Kidney epithelial cell (primary cell): ENCODE data around the gene PLP2. TPM values are rescaled to one million over a fixed set of nuclear protein-coding genes. Genes with fewer than 3 reads are reported as not detected.
"Not testable (repeated sequence)": the region's sequence is repeated elsewhere in the genome, so short reads cannot be mapped to it uniquely, and the experiment has no call there.

Source experiments
- DNase-seq: peaks from one replicate; pipeline ENCODE4 v3.0.0-alpha.2; 2010; ENCODE audit warnings: low read depth
- H3K27me3 ChIP-seq: 2 replicates; pipeline ENCODE4 v1.6.0; 2011; ENCODE audit warnings: low read length; ENCODE audit not compliant: control insufficient read depth, insufficient read depth
- H3K36me3 ChIP-seq: 2 replicates; pipeline ENCODE4 v1.5.1; 2011; ENCODE audit warnings: low read length; ENCODE audit not compliant: control insufficient read depth, insufficient read depth
- H3K4me3 ChIP-seq: 2 replicates; pipeline ENCODE4 v1.5.1; 2011; ENCODE audit warnings: low read depth, mild to moderate bottlenecking, control low read depth, low read length
- total RNA-seq: library from RNA; depleted of rRNA; stranded (reverse); fragments of >200 nt; gene quantifications from 2 replicates; pipeline ENCODE4 v1.2.3, GENCODE V29; 2015
- TF ChIP-seq, protein P1 (sequence below): IDR thresholded peaks from 2 replicates; pipeline ENCODE4 v1.5.1; 2011; ENCODE audit warnings: mild to moderate bottlenecking, moderate library complexity, low read length, control low read depth, inconsistent platforms; ENCODE audit not compliant: insufficient read depth, poor library complexity, severe bottlenecking

Gene PLP2, protein sequence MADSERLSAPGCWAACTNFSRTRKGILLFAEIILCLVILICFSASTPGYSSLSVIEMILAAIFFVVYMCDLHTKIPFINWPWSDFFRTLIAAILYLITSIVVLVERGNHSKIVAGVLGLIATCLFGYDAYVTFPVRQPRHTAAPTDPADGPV
- total RNA-seq, result 82.6 and 118 TPM in 2 replicates

GRCh38 chrX:49171752-49172279 lies at the start of gene PLP2:
TSS of gene PLP2 (plus strand) at chrX:49171898. CDS start at chrX:49172001, 103 bp downstream.
- Histone ChIP-seq H3K27me3 (no peaks in the 10 kb centered on the region), H3K4me3 (peak within 1 kb of the TSS; percentile 73), H3K36me3 (no peaks in the 10 kb centered on the region)
- DNase-seq, result no peak
- TF ChIP-seq, protein P1, sequence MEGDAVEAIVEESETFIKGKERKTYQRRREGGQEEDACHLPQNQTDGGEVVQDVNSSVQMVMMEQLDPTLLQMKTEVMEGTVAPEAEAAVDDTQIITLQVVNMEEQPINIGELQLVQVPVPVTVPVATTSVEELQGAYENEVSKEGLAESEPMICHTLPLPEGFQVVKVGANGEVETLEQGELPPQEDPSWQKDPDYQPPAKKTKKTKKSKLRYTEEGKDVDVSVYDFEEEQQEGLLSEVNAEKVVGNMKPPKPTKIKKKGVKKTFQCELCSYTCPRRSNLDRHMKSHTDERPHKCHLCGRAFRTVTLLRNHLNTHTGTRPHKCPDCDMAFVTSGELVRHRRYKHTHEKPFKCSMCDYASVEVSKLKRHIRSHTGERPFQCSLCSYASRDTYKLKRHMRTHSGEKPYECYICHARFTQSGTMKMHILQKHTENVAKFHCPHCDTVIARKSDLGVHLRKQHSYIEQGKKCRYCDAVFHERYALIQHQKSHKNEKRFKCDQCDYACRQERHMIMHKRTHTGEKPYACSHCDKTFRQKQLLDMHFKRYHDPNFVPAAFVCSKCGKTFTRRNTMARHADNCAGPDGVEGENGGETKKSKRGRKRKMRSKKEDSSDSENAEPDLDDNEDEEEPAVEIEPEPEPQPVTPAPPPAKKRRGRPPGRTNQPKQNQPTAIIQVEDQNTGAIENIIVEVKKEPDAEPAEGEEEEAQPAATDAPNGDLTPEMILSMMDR, result no peak

GRCh38 chrX:49122499-49122898 lies 49.2 kb upstream of the PLP2 start:
- Histone ChIP-seq H3K4me3 (peak overlapping the region; percentile 64), H3K36me3 (no peaks in the 10 kb centered on the region), H3K27me3 (no peaks in the 10 kb centered on the region)
- no peak for DNase-seq
- TF ChIP-seq, protein P1, result no peak

GRCh38 chrX:49127742-49128258 lies 43.9 kb upstream of the PLP2 start:
- H3K27me3 ChIP-seq, H3K36me3 ChIP-seq, H3K4me3 ChIP-seq, DNase-seq: not testable (repeated sequence)

DNA sequence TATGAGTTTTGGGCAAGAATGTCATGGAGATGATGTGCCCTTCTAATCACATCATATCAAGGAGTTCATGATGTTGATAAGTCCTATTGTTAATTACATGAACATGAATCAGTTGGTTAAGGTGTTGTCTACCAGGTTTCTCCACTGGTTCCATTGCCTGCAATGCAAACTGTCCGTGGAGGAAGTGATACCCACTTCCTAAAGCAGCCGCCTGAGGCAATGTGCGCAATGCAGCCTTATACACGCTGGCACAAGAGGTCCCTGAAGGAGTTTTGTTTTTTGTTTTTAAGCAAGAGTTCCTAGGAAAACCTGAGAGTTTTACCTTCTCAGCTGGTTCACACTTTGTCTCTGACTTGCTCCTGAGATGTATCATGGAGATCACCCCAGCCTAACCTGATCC lies 42.3 kb upstream of the PLP2 start:
- Histone ChIP-seq H3K27me3 (no peaks in the 10 kb centered on the region), H3K4me3 (no peak overlapping the region), H3K36me3 (no peaks in the 10 kb centered on the region)
- DNase-seq, result no peak
- TF ChIP-seq, protein P1, result no peak

DNA sequence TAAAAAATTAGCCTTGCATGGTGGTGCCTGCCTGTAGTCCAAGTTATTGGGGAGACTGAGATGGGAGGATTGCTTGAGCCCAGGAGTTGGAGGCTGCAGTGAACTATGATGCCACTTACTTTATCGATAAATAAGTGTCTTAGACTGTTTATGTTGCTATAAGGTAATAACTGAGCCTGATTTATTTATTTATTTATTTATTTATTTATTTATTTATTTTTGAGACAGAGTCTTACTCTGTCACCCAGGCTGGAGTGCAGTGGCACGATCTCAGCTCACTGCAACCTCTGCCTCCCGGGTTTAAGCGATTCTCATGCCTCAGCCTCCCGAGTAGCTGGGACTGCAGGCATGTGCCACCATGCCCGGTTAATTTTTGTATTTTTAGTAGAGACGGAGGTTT lies 39.4 kb upstream of the PLP2 start:
- not testable (repeated sequence) for H3K4me3 ChIP-seq, H3K27me3 ChIP-seq, DNase-seq, H3K36me3 ChIP-seq

DNA sequence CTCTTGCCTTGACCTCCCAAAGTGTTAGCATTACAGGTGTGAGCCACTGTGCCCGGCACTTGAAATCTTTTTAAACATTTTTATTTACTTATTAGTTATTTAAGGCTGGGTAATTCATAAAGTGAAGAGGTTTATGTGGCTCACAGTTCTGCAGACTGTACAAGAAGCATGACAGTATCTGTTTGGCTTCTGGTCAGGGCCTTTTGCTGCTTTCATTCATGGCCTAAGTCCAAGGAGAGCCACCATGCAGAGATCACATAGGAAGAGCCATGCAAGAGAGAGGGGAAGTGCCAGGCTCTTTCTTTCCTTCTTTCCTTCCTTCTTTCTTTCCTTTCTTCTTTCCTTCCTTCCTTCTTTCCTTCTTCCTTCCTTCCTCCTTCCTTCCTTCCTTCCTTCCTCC lies 37.9 kb upstream of the PLP2 start:
- TF ChIP-seq, protein P1, result no peak
- Histone ChIP-seq H3K4me3 (no peak overlapping the region), H3K36me3 (no peaks in the 10 kb centered on the region), H3K27me3 (no peaks in the 10 kb centered on the region)
- no peak for DNase-seq

- TF ChIP-seq, protein P1, result no peak
- DNase-seq, result no peak
These were observed 34.2 kb upstream of the PLP2 start for GRCh38 chrX:49137492-49137891.

More at GRCh38 chrX:49137492-49137891, 34.2 kb upstream of the PLP2 start:
- Histone ChIP-seq H3K27me3 (no peaks in the 10 kb centered on the region), H3K4me3 (no peak overlapping the region), H3K36me3 (no peaks in the 10 kb centered on the region)
